NCI-H1930 (cell line): ENCODE measurements around the gene GPD1L.
"Not testable (repeated sequence)": the region's sequence is repeated elsewhere in the genome, so short reads cannot be mapped to it uniquely, and the experiment has no call there.

ENCODE experiments used
- DNase-seq, 2 experiments: peaks; one replicate each; lab custom pipeline; 2025; lab: John Stamatoyannopoulos, UW

GPD1L gene

DNA sequence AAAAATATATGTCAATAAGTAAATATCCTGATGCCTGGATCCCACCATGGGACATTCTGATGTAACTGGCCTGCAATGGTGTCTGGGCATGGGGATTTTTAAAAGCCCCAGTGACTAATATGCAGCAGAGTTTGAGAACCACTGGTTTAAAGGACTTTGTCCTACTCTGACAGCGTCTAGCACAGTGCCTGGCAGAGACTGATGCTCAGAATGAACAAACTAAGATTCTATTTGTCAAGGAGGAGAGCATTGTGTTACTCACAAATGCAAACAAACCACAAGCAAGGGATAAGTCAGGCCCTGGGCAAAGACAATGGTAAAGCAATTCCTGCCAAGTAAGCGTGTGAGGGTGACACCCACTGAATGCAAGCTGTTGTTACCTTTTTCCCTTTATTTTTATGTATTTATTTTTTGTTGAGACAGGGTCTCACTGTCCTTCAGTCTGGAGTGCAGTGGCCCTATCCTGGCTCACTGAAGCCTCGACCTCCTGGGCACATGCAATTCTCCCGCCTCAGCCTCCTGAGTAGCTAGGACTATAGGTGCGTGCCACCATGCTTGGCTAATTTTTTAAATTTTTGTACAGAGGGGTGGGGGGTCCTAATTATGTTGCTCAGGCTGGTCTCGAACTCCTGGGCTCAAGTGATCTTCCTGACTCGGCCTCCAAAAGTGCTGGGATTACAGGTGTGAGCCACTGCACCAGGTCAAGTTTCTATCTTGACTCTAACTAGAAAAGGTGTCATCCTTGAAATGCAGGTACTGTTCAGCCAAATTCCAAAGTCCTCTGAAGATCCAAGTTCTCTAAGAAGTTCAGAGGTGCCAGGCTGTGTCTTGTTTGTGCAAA lies 909 bp upstream of the GPD1L start:
- no peak for DNase-seq

- no peak for DNase-seq
Measured at GRCh38 chr3:32106929-32107362, 526 bp downstream of the GPD1L start.

- not testable (repeated sequence) for DNase-seq
Measured at GRCh38 chr3:32108224-32108623, 1.8 kb downstream of the GPD1L start.

GRCh38 chr3:32109256-32109655 lies 2.8 kb downstream of the GPD1L start:
- DNase-seq = no peak

DNA sequence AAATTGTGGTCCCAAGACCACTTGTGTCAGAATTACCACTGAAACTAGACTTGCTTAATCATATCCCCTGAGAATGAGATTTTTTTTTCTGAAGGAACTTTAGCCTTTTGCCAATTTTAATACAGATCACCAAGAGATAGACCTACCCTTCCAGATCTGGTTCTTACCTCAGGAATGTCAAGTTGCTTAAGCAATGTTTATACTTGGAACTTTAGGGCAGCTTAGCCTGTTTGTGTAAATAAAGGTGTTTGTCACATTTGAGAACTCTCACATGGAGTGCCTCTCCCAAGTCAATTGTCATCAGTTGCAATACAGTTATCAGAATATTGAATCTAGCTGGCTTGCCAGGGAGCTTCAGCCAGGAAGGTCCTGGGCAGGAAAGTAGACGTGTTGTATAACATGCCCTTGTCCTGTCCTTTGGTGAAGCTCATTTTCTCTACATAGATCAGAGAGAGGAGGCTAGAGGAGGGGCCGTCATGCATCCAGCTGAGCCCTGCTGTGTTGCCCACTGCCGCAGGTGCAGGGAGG lies 3.9 kb downstream of the GPD1L start:
- DNase-seq = no peak

DNA sequence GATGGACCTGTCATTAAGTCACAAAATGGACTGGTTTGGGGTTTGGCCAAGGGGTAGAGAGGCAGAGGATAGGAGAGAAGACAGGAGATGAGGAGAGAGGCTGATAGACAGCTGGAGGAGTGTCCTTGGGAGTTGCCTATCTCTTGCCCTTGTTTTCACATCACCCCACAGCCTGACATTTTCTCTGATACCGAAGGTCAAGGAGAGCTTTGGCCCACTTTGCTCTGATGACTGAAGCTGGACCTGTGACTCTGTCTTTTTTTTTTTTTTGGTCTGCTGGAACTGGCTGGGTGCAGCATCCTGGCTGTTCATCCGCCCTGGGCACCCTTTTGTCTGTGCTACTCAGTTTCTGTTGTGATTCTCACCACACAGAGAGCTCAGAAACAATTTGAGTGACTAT lies 5.1 kb downstream of the GPD1L start:
- no peak for DNase-seq

DNA sequence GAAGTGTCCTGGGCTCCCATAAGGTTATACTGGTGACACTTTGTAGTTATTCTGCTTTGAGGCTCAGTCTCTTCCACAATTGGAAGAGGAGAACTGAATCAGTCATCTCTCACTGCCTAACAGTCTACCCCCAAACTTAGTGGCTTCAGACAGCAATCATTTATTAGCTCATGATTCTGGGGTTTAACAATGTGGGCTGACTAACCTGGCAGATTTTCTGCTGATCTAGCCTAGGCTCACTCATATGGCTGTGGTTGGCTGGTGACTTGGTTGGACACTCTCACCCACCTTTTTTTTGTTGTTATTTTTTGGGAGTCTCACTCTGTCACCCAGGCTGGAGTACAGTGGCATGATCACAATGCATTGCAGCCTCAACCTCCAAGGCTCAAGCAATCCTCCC lies 7.1 kb downstream of the GPD1L start:
- DNase-seq = no peak

GRCh38 chr3:32113981-32114545 lies 7.6 kb downstream of the GPD1L start:
- DNase-seq = no peak

DNA sequence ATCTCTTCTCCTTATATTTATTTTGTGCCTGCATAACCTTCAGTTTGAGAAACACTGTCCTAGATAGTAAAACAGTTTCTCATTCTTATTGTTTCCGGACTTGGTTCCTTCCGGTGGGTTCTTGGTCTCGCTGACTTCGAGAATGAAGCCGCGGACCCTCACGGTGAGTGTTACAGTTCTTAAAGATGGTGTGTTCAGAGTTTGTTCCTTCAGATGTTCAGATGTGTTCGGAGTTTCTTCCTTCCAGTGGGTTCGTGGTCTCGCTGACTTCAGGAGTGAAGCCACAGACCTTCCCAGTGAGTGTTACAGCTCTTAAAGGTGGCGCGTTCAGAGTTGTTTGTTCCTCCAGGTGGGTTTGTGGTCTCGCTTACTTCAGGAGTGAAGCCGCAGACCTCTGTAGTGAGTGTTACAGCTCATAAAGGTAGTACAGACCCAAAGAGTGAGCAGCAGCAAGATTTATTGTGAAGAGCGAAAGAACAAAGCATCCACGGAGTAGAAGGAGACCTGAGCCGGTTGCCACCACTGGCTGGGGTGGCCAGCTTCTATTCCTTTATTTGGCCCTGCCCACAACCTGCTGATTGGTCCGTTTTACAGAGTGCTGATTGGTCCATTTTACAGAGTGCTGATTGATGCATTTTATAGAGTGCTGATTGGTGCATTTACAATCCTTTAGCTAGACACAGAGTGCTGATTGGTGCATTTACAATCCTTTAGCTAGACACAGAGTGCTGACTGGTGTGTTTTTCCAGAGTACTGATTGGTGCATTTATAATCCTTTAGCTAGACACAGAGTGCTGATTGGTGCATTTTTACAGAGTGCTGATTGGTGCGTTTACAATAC lies 8.3 kb downstream of the GPD1L start:
- DNase-seq = not testable (repeated sequence)

DNA sequence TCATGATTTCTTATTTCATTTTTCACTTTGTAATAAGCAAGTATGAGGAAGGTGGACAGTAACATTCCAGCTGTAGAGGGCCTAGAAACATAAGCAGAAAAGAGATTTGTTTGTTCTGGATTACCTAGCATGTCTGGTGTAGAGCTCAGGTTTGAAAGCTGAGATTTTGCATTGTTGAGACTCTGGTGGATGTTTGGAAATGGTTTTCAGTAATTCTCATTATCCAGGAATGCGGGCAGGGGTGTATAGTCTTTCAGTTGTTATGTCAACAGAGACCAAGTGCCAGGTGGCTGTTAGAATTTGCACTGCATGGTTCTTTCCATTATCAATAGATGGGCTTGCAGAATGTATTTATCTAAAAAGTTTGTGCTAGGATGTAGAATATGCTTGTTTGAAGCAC lies 10.9 kb downstream of the GPD1L start:
- no peak for DNase-seq

- DNase-seq = no peak
Measured at GRCh38 chr3:32118215-32118614, 11.8 kb downstream of the GPD1L start.

- no peak for DNase-seq
Measured at GRCh38 chr3:32120471-32120870, 14.1 kb downstream of the GPD1L start.

DNA sequence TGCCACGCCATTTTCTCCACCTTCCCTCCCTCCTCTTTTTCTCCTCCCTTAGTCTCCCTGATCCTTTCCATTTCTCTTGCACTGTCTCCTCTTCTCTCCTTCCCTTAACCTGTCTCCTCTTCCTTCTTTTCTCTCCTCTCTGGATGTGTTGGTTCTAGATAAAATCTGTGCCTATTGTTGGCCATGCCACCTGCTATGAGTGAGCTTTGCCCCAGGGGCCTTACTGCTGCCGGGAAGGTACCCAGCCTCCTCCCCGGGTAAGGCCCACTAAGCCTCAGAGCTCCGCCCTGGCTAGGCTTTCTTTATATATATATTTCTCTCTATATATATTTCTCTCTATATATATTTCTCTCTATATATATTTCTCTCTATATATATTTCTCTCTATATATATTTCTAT lies 14.7 kb downstream of the GPD1L start:
- DNase-seq = no peak

GRCh38 chr3:32123620-32124019 lies 17.2 kb downstream of the GPD1L start:
- DNase-seq = no peak

DNA sequence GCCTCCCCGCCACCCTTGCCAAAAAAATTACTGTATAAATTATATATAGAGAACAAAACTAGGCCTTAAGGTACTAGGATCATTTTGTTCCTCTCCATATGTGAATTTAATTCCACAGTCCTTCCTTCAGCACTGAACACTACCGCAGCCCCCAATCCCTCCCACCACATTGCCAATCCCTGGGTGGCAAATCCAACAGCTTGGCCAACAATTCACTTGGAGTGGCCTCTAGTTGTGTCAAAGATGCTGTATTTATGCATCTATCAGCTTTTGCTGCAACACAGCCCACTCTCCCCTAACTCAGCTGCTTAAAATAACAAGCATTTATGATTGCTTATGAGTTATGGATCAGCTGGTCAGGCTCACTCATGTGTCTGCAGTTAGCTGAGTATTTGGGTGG lies 18.6 kb downstream of the GPD1L start:
- no peak for DNase-seq

- no peak for DNase-seq
Measured at GRCh38 chr3:32126305-32127015, 20.0 kb downstream of the GPD1L start.

GRCh38 chr3:32127219-32127826 lies 20.9 kb downstream of the GPD1L start:
- DNase-seq = no peak

DNA sequence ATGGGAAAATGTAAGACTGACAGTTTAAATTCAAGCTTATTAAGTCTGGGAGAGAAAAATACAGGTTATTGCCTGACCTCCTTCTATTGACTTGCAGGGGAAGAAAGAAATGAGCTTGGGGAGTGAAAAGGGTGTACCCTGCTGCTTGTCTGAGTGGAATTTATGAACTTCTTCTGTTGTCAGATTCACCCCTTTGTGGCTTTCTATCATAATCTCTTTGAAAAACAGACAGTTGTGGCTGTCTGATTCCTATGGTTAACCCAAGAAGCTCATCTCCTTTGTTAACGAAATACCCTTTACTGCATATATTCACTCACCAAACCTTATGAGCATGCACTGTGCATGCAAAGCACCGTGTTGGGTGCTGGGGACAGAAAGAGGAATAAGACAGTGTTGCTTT lies 22.5 kb downstream of the GPD1L start:
- no peak for DNase-seq

DNA sequence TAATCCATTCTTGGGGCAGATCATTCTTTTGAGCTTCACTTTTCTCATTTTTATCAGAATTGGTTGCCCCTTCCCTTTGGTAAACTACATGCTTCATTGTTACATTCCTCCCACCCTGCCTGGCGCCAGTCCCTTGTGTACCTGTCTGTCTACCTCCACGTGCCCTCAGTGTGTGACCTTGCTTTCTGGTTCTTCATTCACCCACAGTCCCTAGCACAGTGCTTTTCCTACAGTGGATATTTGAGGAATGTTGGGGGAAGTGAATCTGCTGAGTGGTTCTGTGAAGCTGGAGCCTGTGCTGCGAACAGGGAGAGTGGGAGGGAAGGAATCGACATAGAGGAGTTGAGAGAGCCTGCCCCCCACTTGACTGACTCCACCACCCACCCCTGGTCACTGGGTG lies 23.4 kb downstream of the GPD1L start:
- DNase-seq = no peak

GRCh38 chr3:32132121-32132520 lies 25.7 kb downstream of the GPD1L start:
- no peak for DNase-seq

GRCh38 chr3:32132706-32133105 lies 26.3 kb downstream of the GPD1L start:
- DNase-seq = no peak

DNA sequence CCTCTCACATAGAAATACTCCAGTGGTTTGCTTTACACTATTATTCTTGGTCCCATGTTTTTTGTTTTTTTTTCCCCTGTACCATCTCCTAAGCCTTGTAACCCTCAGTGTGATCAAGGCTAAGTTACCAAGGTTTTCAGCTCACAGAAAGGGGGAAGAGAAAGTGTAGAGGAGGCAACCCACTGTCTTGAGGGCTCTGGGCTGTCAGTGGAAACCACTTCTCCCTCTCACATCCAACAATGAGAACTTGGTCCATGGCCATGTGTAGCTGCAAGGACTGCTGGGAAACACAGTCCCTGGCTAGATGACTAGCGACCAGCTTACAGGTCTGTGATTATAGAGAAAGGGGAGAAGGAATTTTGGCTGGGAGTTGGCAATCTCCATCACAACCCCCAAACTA lies 30.3 kb downstream of the GPD1L start:
- DNase-seq = no peak
